GM18951 (cell line): ENCODE data around the gene KRT38.

Source experiments
- POLR2A ChIP-seq: IDR thresholded peaks from 4 replicates; pipeline ENCODE4 v1.6.1; 2011; ENCODE audit warnings: mild to moderate bottlenecking; ENCODE audit not compliant: insufficient read length, insufficient read depth; ENCODE audit errors: extremely low read depth
- in situ Hi-C: fragments of 300-500 bp; cut with MboI; formaldehyde crosslinking; loops from one replicate; pipeline ENCODE4 v1.12.0; 2022; ENCODE audit warnings: low sequenced_read_pairs, mixed read lengths, inconsistent platforms; ENCODE audit not compliant: unreplicated experiment

KRT38 gene

GRCh38 chr17:41440531-41441033, at the start of gene KRT38:
KRT38 (minus strand) TSS chr17:41440983; CDS start chr17:41440921, 62 bp downstream.
- in situ Hi-C loops: no loop called here
- TF ChIP-seq POLR2A: no peak

- in situ Hi-C loops: no loop called here
- TF ChIP-seq POLR2A: no peak
These were observed 48.7 kb upstream of the KRT38 start, which contains the start of gene KRT36 for GRCh38 chr17:41489531-41489930. KRT36 (minus strand) TSS chr17:41489910; CDS start chr17:41489864, 46 bp downstream.

GRCh38 chr17:41486809-41487530, 46.2 kb upstream of the KRT38 start:
- in situ Hi-C loops: no loop called here
- TF ChIP-seq POLR2A: no peak

GRCh38 chr17:41486316-41486715, 45.5 kb upstream of the KRT38 start:
- in situ Hi-C loops: no loop called here

GRCh38 chr17:41484920-41485904, 44.4 kb upstream of the KRT38 start:
- in situ Hi-C loops: no loop called here
- no peak for TF ChIP-seq POLR2A

More at GRCh38 chr17:41486316-41486715, 45.5 kb upstream of the KRT38 start:
- no peak for TF ChIP-seq POLR2A

GRCh38 chr17:41483991-41484826, 43.4 kb upstream of the KRT38 start:
- no peak for TF ChIP-seq POLR2A
- in situ Hi-C loops: no loop called here

GRCh38 chr17:41483531-41483930, 42.7 kb upstream of the KRT38 start:
- in situ Hi-C loops: no loop called here
- no peak for TF ChIP-seq POLR2A

- TF ChIP-seq POLR2A: no peak
- in situ Hi-C loops: no loop called here
These were observed 40.3 kb upstream of the KRT38 start, which contains the start of gene KRT35 for GRCh38 chr17:41481036-41481435. KRT35 (minus strand) TSS chr17:41481151; CDS start chr17:41481097, 54 bp downstream.

GRCh38 chr17:41480581-41480980, 39.8 kb upstream of the KRT38 start:
- in situ Hi-C loops: no loop called here
- no peak for TF ChIP-seq POLR2A

- TF ChIP-seq POLR2A: no peak
- in situ Hi-C loops: no loop called here
These were observed 39.4 kb upstream of the KRT38 start for GRCh38 chr17:41480136-41480535.

GRCh38 chr17:41478237-41478636, 37.5 kb upstream of the KRT38 start:
- no peak for TF ChIP-seq POLR2A
- in situ Hi-C loops: no loop called here

GRCh38 chr17:41476866-41477815, 36.4 kb upstream of the KRT38 start:
- no peak for TF ChIP-seq POLR2A
- in situ Hi-C loops: no loop called here

GRCh38 chr17:41475421-41475820, 34.6 kb upstream of the KRT38 start:
- in situ Hi-C loops: no loop called here
- TF ChIP-seq POLR2A: no peak
